A549 (cell line): ENCODE data around the gene TRAF4. TPM values are rescaled to one million over a fixed set of nuclear protein-coding genes. Genes with fewer than 3 reads are reported as not detected.

Experiments used
- ATAC-seq, 2 experiments: fragments of 200-7000 bp in 1 of 2; fragments of >200 bp in 1 of 2; cut with Nextera tagmentation in 1 of 2; cut with Tn5 transposase in 1 of 2; 3 replicates each; pipeline versions ENCODE4 v1.8.0 to v1.9.1; 2018 to 2020; ENCODE audit warnings: mild to moderate bottlenecking in 1 of 2, moderate library complexity in 1 of 2
- CTCF ChIA-PET: fragments of 300-600 bp; sonication (Branson Sonifier 250); formaldehyde crosslinking; extraction: SDS; loops from one replicate; lab custom pipeline; 2021; ENCODE audit warnings: antibody characterized with exemption, inconsistent platforms; lab: Yijun Ruan, JAX
- POLR2A ChIA-PET: fragments of 350-600 bp; formaldehyde crosslinking; extraction: SDS; loops from one replicate; lab custom pipeline; 2021; ENCODE audit warnings: antibody characterized with exemption, inconsistent platforms; lab: Yijun Ruan, JAX
- DNase-seq, 2 experiments: peaks; one replicate each; pipeline versions ENCODE4 v3.0.0 to v3.0.0-alpha.2; 2011 to 2016; ENCODE audit warnings: low read depth in 1 of 2, low spot score in 1 of 2
- FAIRE-seq: peaks from 2 replicates; lab custom pipeline; 2011; peaks lifted over from hg19 to GRCh38; lab: Jason Lieb, UNC
- H3K27ac ChIP-seq, 2 experiments: fragments of >200 bp; sonication (Bioruptor Twin); formaldehyde crosslinking; 3 replicates each; pipeline ENCODE4 v1.5.1; 2016 to 2017
- H3K4me1 ChIP-seq: fragments of >200 bp; sonication (Bioruptor Twin); formaldehyde crosslinking; 3 replicates; pipeline ENCODE4 v1.6.1; 2016
- H3K4me2 ChIP-seq: fragments of >200 bp; sonication (Bioruptor Twin); formaldehyde crosslinking; 3 replicates; pipeline ENCODE4 v1.6.1; 2016
- H3K4me3 ChIP-seq: fragments of >200 bp; sonication (Bioruptor Twin); formaldehyde crosslinking; 3 replicates; pipeline ENCODE4 v1.5.1; 2016
- H3K9me3 ChIP-seq: fragments of >200 bp; sonication (Bioruptor Twin); formaldehyde crosslinking; 3 replicates; pipeline ENCODE4 v1.6.1; 2016
- BCL3 ChIP-seq: fragments of >200 bp; sonication (Bioruptor Twin); formaldehyde crosslinking; IDR thresholded peaks from 3 replicates; pipeline ENCODE4 v1.6.1; 2016
- BHLHE40 ChIP-seq: IDR thresholded peaks from 2 replicates; pipeline ENCODE4 v1.6.1; 2012; ENCODE audit warnings: low read depth, low read length, inconsistent platforms
- CBX2 ChIP-seq: fragments of 200-600 bp; sonication (generic); IDR thresholded peaks from 2 replicates; pipeline ENCODE4 v1.6.1; 2016; ENCODE audit warnings: low read depth, mild to moderate bottlenecking, borderline replicate concordance
- CTCF ChIP-seq: fragments of >200 bp; sonication (Bioruptor Twin); formaldehyde crosslinking; IDR thresholded peaks from 3 replicates; pipeline ENCODE4 v1.5.1; 2016
- E2F6 ChIP-seq: IDR thresholded peaks from 2 replicates; pipeline ENCODE4 v1.6.1; 2012; ENCODE audit warnings: low read depth, borderline replicate concordance
- EHF ChIP-seq: fragments of 250-450 bp; sonication (Bioruptor Pico); IDR thresholded peaks from 2 replicates; pipeline ENCODE4 v1.5.0; 2020; ENCODE audit warnings: mild to moderate bottlenecking
- ELK1 ChIP-seq: fragments of 150-350 bp; IDR thresholded peaks from 2 replicates; pipeline ENCODE4 v1.6.1; 2014; ENCODE audit warnings: low read depth, mild to moderate bottlenecking, low read length
- FOSB ChIP-seq: fragments of 250-450 bp; sonication (Bioruptor Pico); IDR thresholded peaks from 2 replicates; pipeline ENCODE4 v1.5.0; 2020; ENCODE audit warnings: mild to moderate bottlenecking, moderate library complexity
- FOSL2 ChIP-seq, 2 experiments: fragments of 450-650 bp in 1 of 2; fragments of >200 bp in 1 of 2; sonication (Bioruptor Twin) in 1 of 2; formaldehyde crosslinking; IDR thresholded peaks; 2 replicates each; pipeline versions ENCODE4 v1.5.0 to v1.6.1; 2016 to 2020; ENCODE audit warnings: mild to moderate bottlenecking in 1 of 2, moderate library complexity in 1 of 2
- GATA3 ChIP-seq: IDR thresholded peaks from 2 replicates; pipeline ENCODE4 v1.6.1; 2012; ENCODE audit warnings: borderline replicate concordance
- JUNB ChIP-seq: fragments of >200 bp; sonication (Bioruptor Twin); formaldehyde crosslinking; IDR thresholded peaks from 2 replicates; pipeline ENCODE4 v1.6.1; 2016
- KDM1A ChIP-seq: fragments of 200-600 bp; sonication (generic); IDR thresholded peaks from 2 replicates; pipeline ENCODE4 v1.6.1; 2016; ENCODE audit warnings: low read depth, mild to moderate bottlenecking
- PBX3 ChIP-seq: IDR thresholded peaks from 2 replicates; pipeline ENCODE4 v1.6.1; 2012
- PHF8 ChIP-seq: fragments of 200-600 bp; sonication (generic); IDR thresholded peaks from 2 replicates; pipeline ENCODE4 v1.6.1; 2016; ENCODE audit warnings: low read depth, mild to moderate bottlenecking, antibody characterized with exemption, moderate library complexity, borderline replicate concordance
- POLR2A ChIP-seq: IDR thresholded peaks from 2 replicates; pipeline ENCODE4 v1.6.1; 2012; ENCODE audit warnings: mild to moderate bottlenecking, low read length
- POLR2AphosphoS2 ChIP-seq: conservative IDR thresholded peaks from 2 replicates; pipeline ENCODE4 v1.6.1; 2012; ENCODE audit warnings: low read length, improper control_type of control experiment, inconsistent platforms
- RARB ChIP-seq: fragments of 250-450 bp; sonication (Bioruptor Pico); IDR thresholded peaks from 2 replicates; pipeline ENCODE4 v1.8.0; 2021; ENCODE audit warnings: mild to moderate bottlenecking, moderate library complexity
- SMC3 ChIP-seq: fragments of >200 bp; sonication (Bioruptor Twin); formaldehyde crosslinking; IDR thresholded peaks from 3 replicates; pipeline ENCODE4 v1.6.1; 2018; ENCODE audit warnings: inconsistent platforms
- SREBF2 ChIP-seq: fragments of 450-650 bp; IDR thresholded peaks from 2 replicates; pipeline ENCODE4 v1.6.1; 2014; ENCODE audit warnings: mild to moderate bottlenecking, moderate library complexity
- TP53 ChIP-seq: fragments of 250-450 bp; sonication (Bioruptor Pico); IDR thresholded peaks from 2 replicates; pipeline ENCODE4 v1.5.0; 2021; ENCODE audit warnings: mild to moderate bottlenecking, moderate library complexity
- ZSCAN20 ChIP-seq: fragments of 250-450 bp; sonication (Bioruptor Pico); IDR thresholded peaks from 2 replicates; pipeline ENCODE4 v1.8.0; 2022; ENCODE audit warnings: mild to moderate bottlenecking, moderate library complexity
- whole genome bisulfite sequencing: methylation state at CpG from one replicate; pipeline ENCODE4 v1.1.6; 2017; ENCODE audit errors: missing lambda C conversion rate; 5-methylcytosine and 5-hydroxymethylcytosine counted together
- polyA plus RNA-seq, 4 experiments: library from polyadenylated mRNA; depleted of rRNA in 3 of 4; stranded (reverse); fragments of >200 nt; fragmentation: RNase III in 1 of 4; extraction: RNeasy Plus Mini Kit Qiagen cat#74134 plus additional on column Dnase treatment in 1 of 4; gene quantifications; 2 replicates in 3 of 4; 3 replicates in 1 of 4; pipeline ENCODE4 v1.2.3, GENCODE V29; 2011 to 2017

TRAF4 gene
- polyA plus RNA-seq, 2 of the 4 experiments (the other 2 are of a cell fraction) = 64.0 to 65.0 TPM

- TF ChIP-seq TP53 (peak; percentile 23; the same call in 1 of the 2 replicates), PBX3 (peak; percentile 25; the same call in 1 of the 2 replicates), EHF (CRISPR knock-in tag) (no peak), E2F6 (peak; percentile 78), CTCF (peak; percentile 55), PHF8 (peak; percentile 50; the same call in 1 of the 2 replicates)
These were observed 26.1 kb upstream of the TRAF4 start, which contains the start of gene RAB34 (continued) for GRCh38 chr17:28717578-28718332.

- TF ChIP-seq ELK1 (no peak), BCL3 (0 out of 3 replicates have a peak, but pooled peaks have one; percentile 9), JUNB (0 out of 2 replicates have a peak, but pooled peaks have one; percentile 9)
- 28% methylated on average over 18 of the region's 18 CpGs for WGBS
- POLR2A ChIA-PET = interaction anchor here (1.6 to 2.3 kb wide), 4 partner anchors 9 to 233 kb away, joined by 12 to 54 read pairs (median 21); partner anchors contain the start of genes PHF12, PROCA1 and TRAF4
- peaks cover 44% of the 10 kb centered on the region for H3K4me1 ChIP-seq
- ATAC-seq (peak in 1 of 2 experiments; percentile 1; a peak in 2 of 6 replicates), DNase-seq (no peak), FAIRE-seq (no peak)
- H3K4me3 ChIP-seq = peak overlapping the region; percentile 77
- H3K9me3 ChIP-seq = no peaks in the 10 kb centered on the region
- H3K27ac ChIP-seq = peak overlapping the region; percentile 96
- H3K4me2 ChIP-seq = peak overlapping the region; percentile 90
- CTCF ChIA-PET = interaction anchor here (1.1 to 17.5 kb wide), 6 partner anchors 8 to 73 kb away, joined by 3 to 977 read pairs (median 6); partner anchors contain the start of genes BLTP2, SDF2, SUPT6H and TRAF4
These were observed 25.3 kb upstream of the TRAF4 start for GRCh38 chr17:28718333-28719020.

- ChIA-PET POLR2A (interaction anchor here (0.6 to 2.3 kb wide), 31 partner anchors 9 to 575 kb away, joined by 3 to 54 read pairs (median 5); partner anchors contain the start of genes BLTP2, FAM222B, NEK8 and NUFIP2), CTCF (interaction anchor here (0.8 to 17.5 kb wide), 10 partner anchors 8 to 234 kb away, joined by 3 to 977 read pairs (median 5); partner anchors contain the start of genes BLTP2, SDF2, SUPT6H and TRAF4)
- H3K4me1 ChIP-seq = peaks cover 49% of the 10 kb centered on the region
- no peaks in the 10 kb centered on the region for H3K9me3 ChIP-seq
- 33% methylated on average over 18 of the region's 18 CpGs for WGBS
- TF ChIP-seq RARB (CRISPR knock-in tag) (no peak), GATA3 (no peak), ZSCAN20 (CRISPR knock-in tag) (no peak), SREBF2 (no peak), CBX2 (no peak), BHLHE40 (no peak), POLR2AphosphoS2 (no peak), POLR2A (0 out of 2 replicates have a peak, but pooled peaks have one; percentile 31), SMC3 (no peak), FOSB (CRISPR knock-in tag) (peak; percentile 15; the same call in 1 of the 2 replicates), KDM1A (0 out of 2 replicates have a peak, but pooled peaks have one; percentile 30), FOSL2 (IDR thresholded peaks at IDR 0.05) (no peak), FOSL2 (CRISPR knock-in tag; IDR thresholded peaks at IDR 0.05) (peak; percentile 85)
- no peak for DNase-seq
- no peak for ATAC-seq
- peak overlapping the region; percentile 90 for H3K4me2 ChIP-seq
- peak overlapping the region; percentile 77 for H3K4me3 ChIP-seq
- no peak for FAIRE-seq
- peak overlapping the region; percentile 96 for H3K27ac ChIP-seq
These were observed 24.8 kb upstream of the TRAF4 start for GRCh38 chr17:28719021-28719433.
